GM12874 (cell line): ENCODE results near the gene DIPK1B.

Source experiments
- TF ChIP-seq, protein P1 (sequence below): IDR thresholded peaks from 2 replicates; pipeline ENCODE4 v1.5.1; 2011; ENCODE audit warnings: low read depth, mild to moderate bottlenecking, control low read depth, low read length, moderate library complexity; ENCODE audit not compliant: insufficient read depth

DIPK1B gene

DNA sequence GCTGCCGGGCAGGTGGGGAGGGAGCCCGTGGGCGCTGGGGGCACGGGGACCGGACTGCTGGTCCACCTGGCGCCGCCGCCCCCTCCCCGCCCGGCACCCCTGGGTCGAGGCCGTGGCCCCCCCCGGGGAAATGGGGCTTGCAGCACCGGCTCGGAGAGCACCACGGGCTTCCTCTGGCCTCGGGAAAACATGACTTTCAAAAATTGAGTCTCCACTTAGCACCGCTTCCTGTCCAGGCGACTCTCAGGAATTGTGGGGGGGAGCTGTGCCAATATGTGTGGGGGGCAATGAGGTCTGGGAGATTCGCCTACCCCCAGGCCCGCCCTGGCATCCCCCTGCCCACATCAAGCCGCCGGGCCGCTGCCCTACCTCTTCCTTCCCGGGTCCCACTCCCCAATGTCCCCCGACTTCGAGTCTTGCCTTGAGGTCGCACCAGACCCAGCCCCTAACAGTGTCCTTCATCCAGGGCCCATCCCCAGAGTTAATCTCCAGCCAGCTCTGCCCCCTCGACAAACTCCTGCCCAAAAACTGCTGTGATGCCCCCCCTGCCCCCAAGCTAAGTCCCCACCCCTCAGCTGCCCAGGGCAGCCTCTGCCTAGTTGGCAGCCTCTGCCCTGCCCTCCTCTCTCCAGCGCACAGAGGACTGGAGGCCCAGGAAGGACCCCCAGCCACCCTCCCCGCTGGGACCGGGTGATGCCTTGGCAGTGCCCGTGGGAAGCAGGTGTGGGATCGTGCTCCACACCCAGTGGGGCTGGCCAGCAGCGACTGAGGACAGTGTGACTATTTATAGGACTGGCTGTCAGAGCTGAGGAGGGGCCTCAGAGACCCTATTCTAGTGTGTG, 45.8 kb upstream of the DIPK1B start:
- TF ChIP-seq, protein P1, sequence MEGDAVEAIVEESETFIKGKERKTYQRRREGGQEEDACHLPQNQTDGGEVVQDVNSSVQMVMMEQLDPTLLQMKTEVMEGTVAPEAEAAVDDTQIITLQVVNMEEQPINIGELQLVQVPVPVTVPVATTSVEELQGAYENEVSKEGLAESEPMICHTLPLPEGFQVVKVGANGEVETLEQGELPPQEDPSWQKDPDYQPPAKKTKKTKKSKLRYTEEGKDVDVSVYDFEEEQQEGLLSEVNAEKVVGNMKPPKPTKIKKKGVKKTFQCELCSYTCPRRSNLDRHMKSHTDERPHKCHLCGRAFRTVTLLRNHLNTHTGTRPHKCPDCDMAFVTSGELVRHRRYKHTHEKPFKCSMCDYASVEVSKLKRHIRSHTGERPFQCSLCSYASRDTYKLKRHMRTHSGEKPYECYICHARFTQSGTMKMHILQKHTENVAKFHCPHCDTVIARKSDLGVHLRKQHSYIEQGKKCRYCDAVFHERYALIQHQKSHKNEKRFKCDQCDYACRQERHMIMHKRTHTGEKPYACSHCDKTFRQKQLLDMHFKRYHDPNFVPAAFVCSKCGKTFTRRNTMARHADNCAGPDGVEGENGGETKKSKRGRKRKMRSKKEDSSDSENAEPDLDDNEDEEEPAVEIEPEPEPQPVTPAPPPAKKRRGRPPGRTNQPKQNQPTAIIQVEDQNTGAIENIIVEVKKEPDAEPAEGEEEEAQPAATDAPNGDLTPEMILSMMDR = no peak

DNA sequence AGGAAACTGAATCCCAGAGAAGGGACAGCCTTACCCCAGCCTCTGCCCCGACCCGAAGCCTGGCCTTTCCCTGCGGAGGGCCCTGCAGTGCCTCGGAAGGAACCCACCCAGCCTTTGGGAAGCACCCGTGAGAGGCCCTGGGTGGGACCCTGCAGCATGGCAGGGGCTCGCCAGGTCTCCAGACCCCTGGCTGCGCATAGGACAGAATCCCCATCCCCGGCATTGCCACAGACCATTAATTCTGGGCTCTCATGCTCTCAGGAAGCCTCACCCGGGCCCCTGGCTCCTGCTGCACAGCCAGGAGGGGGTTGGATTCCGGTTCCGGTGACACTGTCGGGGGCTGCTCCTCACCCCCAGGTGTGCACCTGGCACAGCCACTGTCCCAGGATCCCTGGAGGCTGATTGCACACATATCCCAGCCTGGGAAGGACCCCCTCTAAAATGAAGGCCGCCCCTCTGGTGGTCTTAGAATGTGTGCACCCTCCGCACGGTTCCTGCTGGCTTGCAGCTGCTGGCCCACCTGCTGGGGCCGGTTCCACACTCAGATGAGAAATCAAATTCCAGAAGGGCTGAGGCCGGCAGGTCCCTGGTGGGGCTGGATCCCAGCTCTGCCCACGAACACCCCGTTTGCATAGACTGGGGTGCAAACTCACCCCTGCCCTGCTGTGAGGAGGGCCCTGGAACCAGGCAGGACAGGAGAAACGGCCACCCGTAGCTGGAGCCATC, 45.0 kb upstream of the DIPK1B start:
- TF ChIP-seq, protein P1 = no peak

DNA sequence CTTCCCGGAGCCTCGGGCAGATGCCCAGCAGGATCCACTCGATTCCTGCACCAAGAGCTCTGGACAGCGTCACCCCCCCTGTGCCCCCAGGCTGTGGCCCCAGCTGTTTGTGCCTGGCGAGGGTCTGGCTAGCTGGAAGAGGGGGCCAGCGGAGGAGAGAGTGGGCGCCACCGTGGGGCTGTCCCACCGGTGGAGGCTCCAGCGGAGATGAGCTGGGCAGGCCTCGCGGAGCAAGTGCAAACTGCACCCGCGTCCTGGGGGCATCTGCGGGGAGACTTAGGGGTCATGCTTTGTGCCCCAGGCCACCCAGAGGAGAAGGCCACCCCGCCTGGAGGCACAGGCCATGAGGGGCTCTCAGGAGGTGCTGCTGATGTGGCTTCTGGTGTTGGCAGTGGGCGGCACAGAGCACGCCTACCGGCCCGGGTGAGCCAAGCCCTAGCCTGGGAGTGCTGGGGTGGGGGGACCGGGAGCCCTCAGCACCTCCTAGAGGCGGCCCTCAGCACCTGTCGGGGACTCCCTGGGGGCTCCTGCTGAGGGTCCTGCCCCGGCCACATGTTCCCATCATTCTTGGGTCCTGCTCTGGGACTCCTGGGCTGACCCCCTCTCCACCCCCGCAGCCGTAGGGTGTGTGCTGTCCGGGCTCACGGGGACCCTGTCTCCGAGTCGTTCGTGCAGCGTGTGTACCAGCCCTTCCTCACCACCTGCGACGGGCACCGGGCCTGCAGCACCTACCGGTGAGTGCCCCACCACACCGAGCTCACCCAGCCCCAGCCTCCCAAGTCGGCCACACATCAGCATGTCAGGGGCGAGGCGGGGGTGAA, 44.2 kb upstream of the DIPK1B start:
- TF ChIP-seq, protein P1 = no peak

DNA sequence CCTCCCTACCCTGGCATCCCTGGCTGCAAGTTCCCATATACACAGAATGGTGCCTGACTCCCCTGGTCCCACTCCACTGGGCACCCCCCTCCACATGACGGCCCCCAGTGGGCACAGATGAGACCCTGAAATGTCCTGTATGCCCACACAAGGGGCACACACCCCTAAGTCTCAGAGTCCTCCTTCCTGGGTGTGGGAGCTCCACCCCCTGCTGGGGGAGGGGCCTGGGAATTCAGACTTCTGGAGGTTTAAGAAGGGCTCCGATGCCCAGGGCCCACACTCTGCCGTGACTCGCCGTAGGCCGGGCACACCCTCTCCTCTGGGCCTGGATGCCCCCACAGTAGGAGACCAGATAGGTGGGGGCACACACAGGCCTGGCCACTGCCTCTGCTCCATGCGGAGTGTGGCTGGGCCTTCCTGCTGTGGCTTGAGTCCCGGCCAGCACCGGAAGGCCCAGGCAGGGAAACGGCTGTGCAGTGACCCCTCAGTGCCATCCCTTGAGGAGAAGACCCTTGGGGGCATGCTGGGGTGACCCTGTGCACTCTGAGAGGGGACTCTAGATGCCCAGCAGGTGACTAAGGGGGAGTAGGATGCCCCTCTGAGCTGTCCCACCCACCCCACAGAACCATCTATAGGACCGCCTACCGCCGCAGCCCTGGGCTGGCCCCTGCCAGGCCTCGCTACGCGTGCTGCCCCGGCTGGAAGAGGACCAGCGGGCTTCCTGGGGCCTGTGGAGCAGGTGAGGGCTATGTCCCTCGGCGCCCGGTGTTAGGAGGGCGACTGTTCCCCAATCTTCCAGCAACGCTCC, 43.2 kb upstream of the DIPK1B start:
- TF ChIP-seq, protein P1 = no peak

DNA sequence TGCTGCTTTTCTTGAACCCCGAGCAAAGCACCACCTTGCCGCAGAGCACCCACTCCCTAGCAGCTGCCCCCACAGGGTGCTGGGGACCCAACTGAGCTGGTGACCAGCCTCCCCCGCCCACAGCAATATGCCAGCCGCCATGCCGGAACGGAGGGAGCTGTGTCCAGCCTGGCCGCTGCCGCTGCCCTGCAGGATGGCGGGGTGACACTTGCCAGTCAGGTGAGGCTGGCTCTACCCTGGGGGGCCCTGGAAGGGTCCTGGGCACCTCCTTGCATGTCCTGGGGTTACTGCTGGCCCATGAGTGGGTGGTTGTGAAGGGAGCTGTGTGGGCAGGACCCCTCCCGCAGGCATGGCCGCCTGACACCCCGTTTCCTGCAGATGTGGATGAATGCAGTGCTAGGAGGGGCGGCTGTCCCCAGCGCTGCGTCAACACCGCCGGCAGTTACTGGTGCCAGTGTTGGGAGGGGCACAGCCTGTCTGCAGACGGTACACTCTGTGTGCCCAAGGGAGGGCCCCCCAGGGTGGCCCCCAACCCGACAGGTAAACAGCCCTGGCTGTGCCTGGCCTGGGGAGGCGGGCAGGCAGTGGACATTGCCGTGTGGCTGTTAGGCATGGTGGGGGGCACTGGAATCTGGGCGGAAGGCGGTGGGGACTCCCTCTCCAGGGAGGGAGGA, 42.4 kb upstream of the DIPK1B start:
- TF ChIP-seq, protein P1 = no peak

DNA sequence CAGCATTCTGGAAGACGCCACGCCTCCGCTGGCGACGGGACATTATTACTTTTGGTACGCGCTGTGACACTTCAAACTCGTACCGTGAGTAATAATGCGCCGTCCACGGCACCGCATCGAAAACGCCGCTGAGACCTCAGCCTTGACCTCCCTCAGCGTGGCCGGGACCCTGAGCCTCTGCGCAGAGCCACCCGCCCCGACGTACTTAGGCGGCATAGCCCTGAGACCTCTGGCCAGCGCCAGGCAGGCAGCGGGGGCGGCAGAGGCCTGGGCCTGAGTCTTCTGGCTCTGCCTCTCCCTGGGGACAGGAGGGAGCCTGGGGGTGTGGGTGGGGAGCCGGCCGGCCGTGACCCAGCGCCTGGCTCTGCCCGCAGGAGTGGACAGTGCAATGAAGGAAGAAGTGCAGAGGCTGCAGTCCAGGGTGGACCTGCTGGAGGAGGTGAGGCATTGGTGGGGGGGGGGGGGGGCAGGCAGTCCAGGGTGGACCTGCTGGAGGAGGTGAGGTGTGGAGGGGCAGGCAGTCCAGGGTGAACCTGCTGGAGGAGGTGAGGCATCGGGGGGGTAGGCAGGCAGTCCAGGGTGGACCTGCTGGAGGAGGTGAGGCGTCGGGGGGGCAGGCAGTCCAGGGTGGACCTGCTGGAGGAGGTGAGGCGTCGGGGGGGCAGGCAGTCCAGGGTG, 41.7 kb upstream of the DIPK1B start:
- TF ChIP-seq, protein P1 = no peak
